Measurements from ENCODE around the gene GFOD2.

The GFOD2 gene

DNA sequence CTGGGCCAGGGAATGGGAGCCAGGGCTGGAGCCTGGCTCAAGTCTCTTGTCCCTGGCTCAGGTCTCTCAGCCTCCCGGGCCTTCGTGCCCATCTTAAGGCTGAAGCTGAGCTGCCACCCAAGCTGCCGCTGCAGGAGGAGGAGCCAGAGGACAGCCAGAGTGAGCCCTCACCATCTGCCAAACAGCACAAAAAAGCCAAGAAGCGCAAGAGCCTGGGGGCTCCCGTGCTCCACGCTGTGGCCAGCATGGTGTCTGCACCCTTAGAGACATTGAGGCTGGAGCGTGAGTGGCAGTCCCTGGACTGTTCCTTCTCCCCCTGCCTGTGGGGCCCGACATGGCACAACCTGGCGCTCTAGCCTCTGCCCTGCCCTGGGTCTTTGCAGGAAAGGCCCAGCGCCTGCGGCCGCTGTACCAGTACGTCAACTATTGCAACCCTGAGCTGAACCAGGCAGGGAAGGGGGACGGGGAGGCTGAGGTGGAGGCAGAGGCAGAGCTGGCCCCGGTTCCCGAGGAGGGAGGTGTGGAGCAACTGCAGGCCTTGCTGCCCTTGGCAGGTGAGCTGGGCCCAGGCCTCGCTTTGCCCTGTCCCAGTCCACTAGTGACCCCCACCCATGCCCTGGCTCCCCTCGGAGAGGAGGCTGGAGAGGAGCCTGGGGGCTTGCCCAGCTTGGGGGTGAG, 51.2 kb downstream of the GFOD2 start (continued):
- TF ChIP-seq ZFHX2 (tag by site-specific recombination; conservative IDR thresholded peaks at IDR 0.05) = no peak
- no peak for TF ChIP-seq GFI1B (tag by site-specific recombination; IDR thresholded peaks at IDR 0.05)
- TF ChIP-seq, protein P1, sequence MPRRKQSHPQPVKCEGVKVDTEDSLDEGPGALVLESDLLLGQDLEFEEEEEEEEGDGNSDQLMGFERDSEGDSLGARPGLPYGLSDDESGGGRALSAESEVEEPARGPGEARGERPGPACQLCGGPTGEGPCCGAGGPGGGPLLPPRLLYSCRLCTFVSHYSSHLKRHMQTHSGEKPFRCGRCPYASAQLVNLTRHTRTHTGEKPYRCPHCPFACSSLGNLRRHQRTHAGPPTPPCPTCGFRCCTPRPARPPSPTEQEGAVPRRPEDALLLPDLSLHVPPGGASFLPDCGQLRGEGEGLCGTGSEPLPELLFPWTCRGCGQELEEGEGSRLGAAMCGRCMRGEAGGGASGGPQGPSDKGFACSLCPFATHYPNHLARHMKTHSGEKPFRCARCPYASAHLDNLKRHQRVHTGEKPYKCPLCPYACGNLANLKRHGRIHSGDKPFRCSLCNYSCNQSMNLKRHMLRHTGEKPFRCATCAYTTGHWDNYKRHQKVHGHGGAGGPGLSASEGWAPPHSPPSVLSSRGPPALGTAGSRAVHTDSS (tag by site-specific recombination; IDR thresholded peaks at IDR 0.05) = no peak
- TF ChIP-seq ZNF626 (tag by site-specific recombination; IDR thresholded peaks at IDR 0.05) = no peak
- TF ChIP-seq, protein P2, sequence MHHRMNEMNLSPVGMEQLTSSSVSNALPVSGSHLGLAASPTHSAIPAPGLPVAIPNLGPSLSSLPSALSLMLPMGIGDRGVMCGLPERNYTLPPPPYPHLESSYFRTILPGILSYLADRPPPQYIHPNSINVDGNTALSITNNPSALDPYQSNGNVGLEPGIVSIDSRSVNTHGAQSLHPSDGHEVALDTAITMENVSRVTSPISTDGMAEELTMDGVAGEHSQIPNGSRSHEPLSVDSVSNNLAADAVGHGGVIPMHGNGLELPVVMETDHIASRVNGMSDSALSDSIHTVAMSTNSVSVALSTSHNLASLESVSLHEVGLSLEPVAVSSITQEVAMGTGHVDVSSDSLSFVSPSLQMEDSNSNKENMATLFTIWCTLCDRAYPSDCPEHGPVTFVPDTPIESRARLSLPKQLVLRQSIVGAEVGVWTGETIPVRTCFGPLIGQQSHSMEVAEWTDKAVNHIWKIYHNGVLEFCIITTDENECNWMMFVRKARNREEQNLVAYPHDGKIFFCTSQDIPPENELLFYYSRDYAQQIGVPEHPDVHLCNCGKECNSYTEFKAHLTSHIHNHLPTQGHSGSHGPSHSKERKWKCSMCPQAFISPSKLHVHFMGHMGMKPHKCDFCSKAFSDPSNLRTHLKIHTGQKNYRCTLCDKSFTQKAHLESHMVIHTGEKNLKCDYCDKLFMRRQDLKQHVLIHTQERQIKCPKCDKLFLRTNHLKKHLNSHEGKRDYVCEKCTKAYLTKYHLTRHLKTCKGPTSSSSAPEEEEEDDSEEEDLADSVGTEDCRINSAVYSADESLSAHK (tag by site-specific recombination; IDR thresholded peaks at IDR 0.05) = no peak
- no peak for TF ChIP-seq ZNF621 (tag by site-specific recombination; IDR thresholded peaks at IDR 0.05)
- TF ChIP-seq, protein P3, sequence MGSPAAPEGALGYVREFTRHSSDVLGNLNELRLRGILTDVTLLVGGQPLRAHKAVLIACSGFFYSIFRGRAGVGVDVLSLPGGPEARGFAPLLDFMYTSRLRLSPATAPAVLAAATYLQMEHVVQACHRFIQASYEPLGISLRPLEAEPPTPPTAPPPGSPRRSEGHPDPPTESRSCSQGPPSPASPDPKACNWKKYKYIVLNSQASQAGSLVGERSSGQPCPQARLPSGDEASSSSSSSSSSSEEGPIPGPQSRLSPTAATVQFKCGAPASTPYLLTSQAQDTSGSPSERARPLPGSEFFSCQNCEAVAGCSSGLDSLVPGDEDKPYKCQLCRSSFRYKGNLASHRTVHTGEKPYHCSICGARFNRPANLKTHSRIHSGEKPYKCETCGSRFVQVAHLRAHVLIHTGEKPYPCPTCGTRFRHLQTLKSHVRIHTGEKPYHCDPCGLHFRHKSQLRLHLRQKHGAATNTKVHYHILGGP (tag by site-specific recombination; IDR thresholded peaks at IDR 0.05) = no peak
- TF ChIP-seq ZFP69B (tag by site-specific recombination; IDR thresholded peaks at IDR 0.05) = peak; percentile 83
- TF ChIP-seq ZNF610 (tag by site-specific recombination; IDR thresholded peaks at IDR 0.05; ENCODE audit: borderline replicate concordance) = no peak
- no peak for TF ChIP-seq ZNF211 (tag by site-specific recombination; IDR thresholded peaks at IDR 0.05; ENCODE audit: low read depth)
- no peak for TF ChIP-seq ZNF530 (tag by site-specific recombination; IDR thresholded peaks at IDR 0.05; ENCODE audit: low read depth)
- no peak for TF ChIP-seq ZNF2 (tag by site-specific recombination; IDR thresholded peaks at IDR 0.05)
- TF ChIP-seq, protein P4, sequence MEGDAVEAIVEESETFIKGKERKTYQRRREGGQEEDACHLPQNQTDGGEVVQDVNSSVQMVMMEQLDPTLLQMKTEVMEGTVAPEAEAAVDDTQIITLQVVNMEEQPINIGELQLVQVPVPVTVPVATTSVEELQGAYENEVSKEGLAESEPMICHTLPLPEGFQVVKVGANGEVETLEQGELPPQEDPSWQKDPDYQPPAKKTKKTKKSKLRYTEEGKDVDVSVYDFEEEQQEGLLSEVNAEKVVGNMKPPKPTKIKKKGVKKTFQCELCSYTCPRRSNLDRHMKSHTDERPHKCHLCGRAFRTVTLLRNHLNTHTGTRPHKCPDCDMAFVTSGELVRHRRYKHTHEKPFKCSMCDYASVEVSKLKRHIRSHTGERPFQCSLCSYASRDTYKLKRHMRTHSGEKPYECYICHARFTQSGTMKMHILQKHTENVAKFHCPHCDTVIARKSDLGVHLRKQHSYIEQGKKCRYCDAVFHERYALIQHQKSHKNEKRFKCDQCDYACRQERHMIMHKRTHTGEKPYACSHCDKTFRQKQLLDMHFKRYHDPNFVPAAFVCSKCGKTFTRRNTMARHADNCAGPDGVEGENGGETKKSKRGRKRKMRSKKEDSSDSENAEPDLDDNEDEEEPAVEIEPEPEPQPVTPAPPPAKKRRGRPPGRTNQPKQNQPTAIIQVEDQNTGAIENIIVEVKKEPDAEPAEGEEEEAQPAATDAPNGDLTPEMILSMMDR (tag by site-specific recombination; IDR thresholded peaks at IDR 0.05) = peak; percentile 96
- TF ChIP-seq ZNF274 (IDR thresholded peaks at IDR 0.05; ENCODE audit: low read length) = no peak
- TF ChIP-seq ZNF274 (tag by site-specific recombination; IDR thresholded peaks at IDR 0.05; ENCODE audit: borderline replicate concordance) = no peak
- TF ChIP-seq, protein P5, sequence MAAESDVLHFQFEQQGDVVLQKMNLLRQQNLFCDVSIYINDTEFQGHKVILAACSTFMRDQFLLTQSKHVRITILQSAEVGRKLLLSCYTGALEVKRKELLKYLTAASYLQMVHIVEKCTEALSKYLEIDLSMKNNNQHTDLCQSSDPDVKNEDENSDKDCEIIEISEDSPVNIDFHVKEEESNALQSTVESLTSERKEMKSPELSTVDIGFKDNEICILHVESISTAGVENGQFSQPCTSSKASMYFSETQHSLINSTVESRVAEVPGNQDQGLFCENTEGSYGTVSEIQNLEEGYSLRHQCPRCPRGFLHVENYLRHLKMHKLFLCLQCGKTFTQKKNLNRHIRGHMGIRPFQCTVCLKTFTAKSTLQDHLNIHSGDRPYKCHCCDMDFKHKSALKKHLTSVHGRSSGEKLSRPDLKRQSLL (tag by site-specific recombination; IDR thresholded peaks at IDR 0.05) = peak; percentile 54
- no peak for TF ChIP-seq TCF7L2 (IDR thresholded peaks at IDR 0.05; ENCODE audit: borderline replicate concordance, low read depth, low read length)
- TF ChIP-seq ZNF140 (tag by site-specific recombination; IDR thresholded peaks at IDR 0.05) = no peak
- TF ChIP-seq ZNF707 (tag by site-specific recombination; IDR thresholded peaks at IDR 0.05) = no peak
- no peak for TF ChIP-seq ZNF155 (tag by site-specific recombination; IDR thresholded peaks at IDR 0.05)
- TF ChIP-seq, protein P6, sequence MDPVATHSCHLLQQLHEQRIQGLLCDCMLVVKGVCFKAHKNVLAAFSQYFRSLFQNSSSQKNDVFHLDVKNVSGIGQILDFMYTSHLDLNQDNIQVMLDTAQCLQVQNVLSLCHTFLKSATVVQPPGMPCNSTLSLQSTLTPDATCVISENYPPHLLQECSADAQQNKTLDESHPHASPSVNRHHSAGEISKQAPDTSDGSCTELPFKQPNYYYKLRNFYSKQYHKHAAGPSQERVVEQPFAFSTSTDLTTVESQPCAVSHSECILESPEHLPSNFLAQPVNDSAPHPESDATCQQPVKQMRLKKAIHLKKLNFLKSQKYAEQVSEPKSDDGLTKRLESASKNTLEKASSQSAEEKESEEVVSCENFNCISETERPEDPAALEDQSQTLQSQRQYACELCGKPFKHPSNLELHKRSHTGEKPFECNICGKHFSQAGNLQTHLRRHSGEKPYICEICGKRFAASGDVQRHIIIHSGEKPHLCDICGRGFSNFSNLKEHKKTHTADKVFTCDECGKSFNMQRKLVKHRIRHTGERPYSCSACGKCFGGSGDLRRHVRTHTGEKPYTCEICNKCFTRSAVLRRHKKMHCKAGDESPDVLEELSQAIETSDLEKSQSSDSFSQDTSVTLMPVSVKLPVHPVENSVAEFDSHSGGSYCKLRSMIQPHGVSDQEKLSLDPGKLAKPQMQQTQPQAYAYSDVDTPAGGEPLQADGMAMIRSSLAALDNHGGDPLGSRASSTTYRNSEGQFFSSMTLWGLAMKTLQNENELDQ (tag by site-specific recombination; IDR thresholded peaks at IDR 0.05; ENCODE audit: low read depth) = no peak
- TF ChIP-seq SP7 (tag by site-specific recombination; IDR thresholded peaks at IDR 0.05) = no peak
- peak; percentile 88 for TF ChIP-seq ZNF341 (tag by site-specific recombination; IDR thresholded peaks at IDR 0.05; ENCODE audit: low read depth)
- 0 out of 2 replicates have a peak, but pooled peaks have one; percentile 40 for TF ChIP-seq ZNF660 (tag by site-specific recombination; IDR thresholded peaks at IDR 0.05)
- TF ChIP-seq ZNF138 (tag by site-specific recombination; IDR thresholded peaks at IDR 0.05; ENCODE audit: borderline replicate concordance) = no peak
- no peak for TF ChIP-seq KLF9 (tag by site-specific recombination; IDR thresholded peaks at IDR 0.05; ENCODE audit: low read depth)

All from HEK293 (cell line).